ENCODE measurements around the gene TMEM9B. TPM values are rescaled to one million over a fixed set of nuclear protein-coding genes. Genes with fewer than 3 reads are reported as not detected.

TMEM9B gene
- total RNA-seq, 3 donors from 2014 or later: 37.1 to 68.8 (median 47.5) TPM

- no peaks in the 10 kb centered on the region for H3K4me1 ChIP-seq
- no peak overlapping the region for H3K27ac ChIP-seq
- H3K9me3 ChIP-seq: no peaks in the 10 kb centered on the region
- no peaks in the 10 kb centered on the region for H3K36me3 ChIP-seq
- no peak overlapping the region for H3K4me3 ChIP-seq
- no peak for DNase-seq (ENCODE audit: low spot score in 2 of 2)
- no peaks in the 10 kb centered on the region for H3K27me3 ChIP-seq
- intact Hi-C loops (cut with DNase I; ENCODE audit: low total_unique reads): no loop called here
- TF ChIP-seq POLR2A (IDR thresholded peaks at IDR 0.05): no peak
- TF ChIP-seq, protein P1, sequence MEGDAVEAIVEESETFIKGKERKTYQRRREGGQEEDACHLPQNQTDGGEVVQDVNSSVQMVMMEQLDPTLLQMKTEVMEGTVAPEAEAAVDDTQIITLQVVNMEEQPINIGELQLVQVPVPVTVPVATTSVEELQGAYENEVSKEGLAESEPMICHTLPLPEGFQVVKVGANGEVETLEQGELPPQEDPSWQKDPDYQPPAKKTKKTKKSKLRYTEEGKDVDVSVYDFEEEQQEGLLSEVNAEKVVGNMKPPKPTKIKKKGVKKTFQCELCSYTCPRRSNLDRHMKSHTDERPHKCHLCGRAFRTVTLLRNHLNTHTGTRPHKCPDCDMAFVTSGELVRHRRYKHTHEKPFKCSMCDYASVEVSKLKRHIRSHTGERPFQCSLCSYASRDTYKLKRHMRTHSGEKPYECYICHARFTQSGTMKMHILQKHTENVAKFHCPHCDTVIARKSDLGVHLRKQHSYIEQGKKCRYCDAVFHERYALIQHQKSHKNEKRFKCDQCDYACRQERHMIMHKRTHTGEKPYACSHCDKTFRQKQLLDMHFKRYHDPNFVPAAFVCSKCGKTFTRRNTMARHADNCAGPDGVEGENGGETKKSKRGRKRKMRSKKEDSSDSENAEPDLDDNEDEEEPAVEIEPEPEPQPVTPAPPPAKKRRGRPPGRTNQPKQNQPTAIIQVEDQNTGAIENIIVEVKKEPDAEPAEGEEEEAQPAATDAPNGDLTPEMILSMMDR (IDR thresholded peaks at IDR 0.05): no peak
- TF ChIP-seq POLR2AphosphoS5 (IDR thresholded peaks at IDR 0.05): no peak
Measured at GRCh38 chr11:8934742-8935488, 29.3 kb downstream of the TMEM9B start.

DNA sequence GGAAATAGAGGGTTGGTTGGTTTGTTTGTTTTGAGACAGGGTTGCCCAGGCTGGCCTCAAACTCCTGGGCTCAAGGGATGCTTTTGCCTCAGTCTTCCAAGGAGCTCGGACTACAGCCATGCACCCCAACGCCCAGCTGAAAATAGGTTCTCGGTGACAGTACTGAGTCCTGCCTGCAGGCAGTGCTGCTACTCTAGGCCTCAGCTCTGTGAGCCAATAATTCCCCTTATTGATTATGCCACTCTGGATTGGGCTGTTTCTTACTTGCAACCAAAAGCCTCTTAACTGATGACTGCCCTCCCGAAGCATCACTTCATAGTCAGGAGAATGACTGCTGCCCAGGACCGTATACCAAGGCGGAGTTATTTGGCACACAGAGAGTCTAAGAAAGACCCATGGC, 30.3 kb downstream of the TMEM9B start:
- Histone ChIP-seq H3K4me1 (no peaks in the 10 kb centered on the region), H3K4me3 (no peak overlapping the region), H3K9me3 (no peaks in the 10 kb centered on the region), H3K27me3 (no peaks in the 10 kb centered on the region), H3K36me3 (no peaks in the 10 kb centered on the region), H3K27ac (no peak overlapping the region)
- TF ChIP-seq POLR2AphosphoS5 (IDR thresholded peaks at IDR 0.05) (no peak), POLR2A (IDR thresholded peaks at IDR 0.05) (no peak)
- intact Hi-C loops (cut with DNase I; ENCODE audit: low total_unique reads): no loop called here
- no peak for DNase-seq (ENCODE audit: low spot score in 2 of 2)

GRCh38 chr11:8932564-8933180, 31.6 kb downstream of the TMEM9B start, which contains the start of gene C11orf16:
C11orf16 (minus strand) TSS chr11:8932947; CDS start chr11:8932308, 639 bp downstream.
- H3K36me3 ChIP-seq: no peaks in the 10 kb centered on the region

GRCh38 chr11:8930456-8931175, 33.6 kb downstream of the TMEM9B start:
- intact Hi-C loops (cut with DNase I; ENCODE audit: low total_unique reads): no loop called here
- H3K4me3 ChIP-seq: no peak overlapping the region
- no peaks in the 10 kb centered on the region for H3K4me1 ChIP-seq
- DNase-seq (ENCODE audit: low spot score in 2 of 2): no peak
- no peak overlapping the region for H3K27ac ChIP-seq
- TF ChIP-seq, protein P1 (IDR thresholded peaks at IDR 0.05): no peak
- no peak for TF ChIP-seq POLR2AphosphoS5 (IDR thresholded peaks at IDR 0.05)
- TF ChIP-seq POLR2A (IDR thresholded peaks at IDR 0.05): no peak
- H3K9me3 ChIP-seq: no peaks in the 10 kb centered on the region
- H3K36me3 ChIP-seq: no peaks in the 10 kb centered on the region
- H3K27me3 ChIP-seq: no peaks in the 10 kb centered on the region

More at GRCh38 chr11:8932564-8933180, 31.6 kb downstream of the TMEM9B start, which contains the start of gene C11orf16:
- intact Hi-C loops (cut with DNase I; ENCODE audit: low total_unique reads): no loop called here
- H3K4me1 ChIP-seq: no peaks in the 10 kb centered on the region
- no peak within 1 kb of the TSS for H3K27ac ChIP-seq
- no peaks in the 10 kb centered on the region for H3K27me3 ChIP-seq
- H3K4me3 ChIP-seq: no peak within 1 kb of the TSS
- H3K9me3 ChIP-seq: no peaks in the 10 kb centered on the region
- TF ChIP-seq POLR2A (IDR thresholded peaks at IDR 0.05) (no peak), POLR2AphosphoS5 (IDR thresholded peaks at IDR 0.05) (no peak)
- TF ChIP-seq, protein P1 (IDR thresholded peaks at IDR 0.05): no peak
- no peak for DNase-seq (ENCODE audit: low spot score in 2 of 2)

GRCh38 chr11:8928981-8929615, 35.1 kb downstream of the TMEM9B start:
- DNase-seq (ENCODE audit: low spot score in 2 of 2): no peak
- no peak for TF ChIP-seq POLR2AphosphoS5 (IDR thresholded peaks at IDR 0.05)
- TF ChIP-seq, protein P1 (IDR thresholded peaks at IDR 0.05): no peak
- no peak for TF ChIP-seq POLR2A (IDR thresholded peaks at IDR 0.05)
- Histone ChIP-seq H3K27ac (no peak overlapping the region), H3K4me1 (no peaks in the 10 kb centered on the region), H3K4me3 (no peak overlapping the region), H3K36me3 (no peaks in the 10 kb centered on the region), H3K27me3 (no peaks in the 10 kb centered on the region), H3K9me3 (no peaks in the 10 kb centered on the region)
- intact Hi-C loops (cut with DNase I; ENCODE audit: low total_unique reads): no loop called here
